ENCODE data around the gene TSFM.

The TSFM gene

DNA sequence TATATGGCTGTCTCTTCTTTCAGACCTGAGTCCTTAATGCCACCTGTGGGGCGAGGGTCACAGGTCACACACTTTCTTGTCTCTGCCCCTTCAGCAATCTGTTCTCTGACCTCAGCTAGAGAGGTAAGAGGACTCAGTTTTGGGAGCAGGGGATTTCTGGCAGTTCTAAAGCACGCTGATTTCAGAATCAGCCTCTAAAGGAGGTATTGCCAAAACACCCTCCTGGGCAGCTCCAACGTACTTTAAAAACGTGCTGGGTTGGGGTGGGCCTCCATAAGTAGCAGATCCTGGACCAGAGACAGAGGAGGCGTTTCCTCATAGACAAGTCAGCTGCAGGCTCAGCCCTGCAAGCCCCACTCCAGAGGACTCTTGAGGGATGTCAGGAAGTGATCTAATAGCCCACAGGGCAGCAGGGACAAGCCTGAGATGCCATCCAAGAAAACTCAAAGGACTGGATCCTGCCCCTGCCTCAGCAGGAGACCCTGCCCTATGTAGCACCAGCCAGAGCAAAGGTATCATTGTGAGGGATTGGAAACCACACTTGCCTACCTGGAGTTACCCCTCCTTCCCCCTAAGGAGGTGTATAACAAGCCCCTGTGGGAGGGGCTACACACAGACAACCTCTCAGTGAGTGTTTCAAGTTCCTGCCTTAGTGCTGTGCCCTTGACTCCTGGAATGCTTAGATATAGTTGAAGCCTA, 55.4 kb downstream of the TSFM start:
- DNase-seq = no peak

DNA sequence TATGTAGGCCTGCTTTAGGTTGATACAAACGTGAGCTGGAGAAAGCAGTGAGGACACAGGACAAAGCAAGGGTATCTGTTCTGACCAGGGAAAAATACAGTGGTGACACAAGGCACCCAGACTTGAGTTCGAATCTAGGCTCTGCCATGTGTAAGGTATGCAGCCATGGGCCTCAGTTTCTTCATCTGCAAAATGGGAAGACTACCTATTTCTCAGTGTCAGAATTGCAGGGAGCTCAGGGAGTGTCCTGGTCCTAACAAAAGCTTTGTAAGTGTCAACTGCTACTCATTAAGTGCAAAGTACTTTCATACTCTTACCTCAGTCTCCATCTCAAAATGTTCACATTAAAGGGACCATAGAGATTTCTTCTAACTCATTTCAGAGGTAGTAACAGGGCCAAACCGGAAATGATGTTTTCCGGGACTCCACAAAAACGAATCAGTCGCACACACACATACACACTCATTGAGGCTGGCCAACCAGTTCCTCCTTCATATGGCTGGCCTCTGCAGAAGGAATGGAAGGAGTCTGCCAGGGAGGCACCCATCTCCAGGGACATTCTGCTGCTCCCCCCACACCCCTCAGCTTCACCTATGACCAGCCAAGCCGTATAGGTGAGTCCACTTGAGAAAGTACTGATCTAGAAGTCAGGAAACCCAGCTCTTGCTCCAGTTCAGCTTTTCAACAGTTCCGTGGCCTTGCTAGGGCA, 56.2 kb downstream of the TSFM start:
- DNase-seq = no peak

DNA sequence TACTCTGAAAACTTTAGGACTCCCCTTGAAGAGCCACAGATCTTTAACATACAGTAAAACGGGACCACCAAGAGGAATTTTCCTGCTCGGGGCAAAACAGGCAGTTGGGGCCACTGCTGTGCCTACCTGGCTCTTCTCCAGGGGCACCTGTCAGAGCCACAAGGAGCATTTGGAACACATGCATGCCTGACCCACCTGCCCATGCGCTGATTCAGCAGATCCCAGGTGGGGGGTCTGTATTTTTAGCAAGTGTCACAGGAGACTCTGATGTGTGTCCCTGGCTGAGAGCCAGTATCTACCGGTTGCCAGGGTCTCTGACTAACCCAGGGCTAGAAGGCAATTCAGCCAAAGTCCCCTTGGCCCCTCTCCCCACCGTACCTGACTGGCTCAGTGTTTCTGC, 57.4 kb downstream of the TSFM start:
- no peak for DNase-seq

DNA sequence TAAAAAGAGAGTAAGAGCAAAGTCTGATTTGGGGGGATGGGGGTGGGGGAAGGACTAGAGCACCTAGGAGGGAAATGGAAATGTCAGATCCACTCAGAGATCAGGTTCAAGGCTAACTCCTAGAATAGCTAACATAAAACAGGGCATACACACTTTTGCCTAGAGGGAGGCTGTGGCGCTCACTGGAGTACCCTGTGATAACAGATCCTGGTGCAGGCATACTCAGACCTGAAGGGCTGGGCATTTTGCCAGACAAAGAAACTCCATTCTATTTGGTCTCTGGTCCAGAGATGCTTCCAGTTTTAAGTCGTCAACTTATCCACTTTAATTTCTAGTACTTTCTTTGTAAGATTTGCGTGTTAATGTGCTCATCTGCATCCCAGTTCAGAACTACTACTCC, 58.1 kb downstream of the TSFM start:
- no peak for DNase-seq

DNA sequence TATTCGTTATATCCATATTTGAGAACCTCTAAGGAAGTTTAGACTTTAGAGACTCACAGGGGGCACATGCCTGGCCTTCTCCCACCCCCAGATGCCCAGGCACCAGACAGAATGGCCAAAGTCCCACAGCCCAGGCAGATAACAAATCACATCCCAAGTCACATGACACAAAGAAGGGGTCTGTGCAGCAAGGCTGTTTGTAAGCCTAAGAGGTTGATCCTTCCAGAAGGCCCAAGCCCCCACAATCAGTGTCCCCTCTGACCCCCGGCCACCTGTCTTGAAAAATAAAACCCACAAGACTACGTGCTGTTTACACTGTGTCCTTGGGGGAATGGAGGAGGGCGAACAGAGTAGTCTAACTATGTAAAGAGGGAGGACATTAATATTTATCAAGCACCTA, 58.9 kb downstream of the TSFM start:
- DNase-seq = no peak

DNA sequence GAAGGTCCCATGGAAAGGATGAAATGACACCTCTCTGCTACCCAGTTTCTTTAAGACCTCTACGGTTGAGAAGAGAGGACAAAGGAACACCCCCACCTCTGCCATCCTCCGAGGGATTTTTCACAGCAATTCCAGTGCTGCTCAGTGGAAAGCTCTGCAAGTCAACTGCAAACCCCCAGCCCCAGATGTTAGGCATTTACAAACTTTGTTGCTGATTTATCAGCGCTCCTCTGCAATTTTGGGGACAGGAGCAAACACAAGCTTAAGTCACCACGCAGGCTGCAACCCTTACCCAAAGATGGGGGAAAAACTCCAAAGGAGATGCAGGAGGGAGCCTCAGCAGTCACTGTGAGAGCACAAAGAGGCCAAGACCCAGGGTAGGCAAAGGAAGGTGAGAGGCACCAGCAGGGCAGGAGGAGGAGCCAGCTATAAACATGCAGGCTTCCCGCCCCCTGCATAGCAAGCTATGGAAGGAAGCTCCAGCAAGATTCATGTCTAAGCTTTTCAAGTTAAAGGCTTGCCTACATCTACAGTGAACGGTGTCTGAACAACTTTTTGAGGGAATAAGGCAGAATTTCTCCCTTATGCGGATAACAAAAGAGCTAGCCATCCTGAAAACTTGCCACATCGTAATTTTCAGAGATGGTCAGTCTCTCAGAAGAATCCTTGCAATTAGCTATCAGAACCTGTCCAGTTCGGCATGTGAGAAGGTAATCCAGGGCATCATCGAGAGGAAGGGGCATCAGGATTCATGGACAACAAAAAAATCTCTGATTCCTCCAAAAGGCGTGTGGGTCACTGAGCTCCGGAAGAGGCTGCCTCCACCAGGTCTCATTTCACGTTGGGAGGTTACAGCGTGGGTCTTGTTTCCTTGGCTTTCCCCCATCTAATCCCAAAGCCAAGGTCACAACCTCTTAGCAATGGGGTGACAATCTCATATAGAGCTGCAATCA, 60.0 kb downstream of the TSFM start:
- no peak for DNase-seq

DNA sequence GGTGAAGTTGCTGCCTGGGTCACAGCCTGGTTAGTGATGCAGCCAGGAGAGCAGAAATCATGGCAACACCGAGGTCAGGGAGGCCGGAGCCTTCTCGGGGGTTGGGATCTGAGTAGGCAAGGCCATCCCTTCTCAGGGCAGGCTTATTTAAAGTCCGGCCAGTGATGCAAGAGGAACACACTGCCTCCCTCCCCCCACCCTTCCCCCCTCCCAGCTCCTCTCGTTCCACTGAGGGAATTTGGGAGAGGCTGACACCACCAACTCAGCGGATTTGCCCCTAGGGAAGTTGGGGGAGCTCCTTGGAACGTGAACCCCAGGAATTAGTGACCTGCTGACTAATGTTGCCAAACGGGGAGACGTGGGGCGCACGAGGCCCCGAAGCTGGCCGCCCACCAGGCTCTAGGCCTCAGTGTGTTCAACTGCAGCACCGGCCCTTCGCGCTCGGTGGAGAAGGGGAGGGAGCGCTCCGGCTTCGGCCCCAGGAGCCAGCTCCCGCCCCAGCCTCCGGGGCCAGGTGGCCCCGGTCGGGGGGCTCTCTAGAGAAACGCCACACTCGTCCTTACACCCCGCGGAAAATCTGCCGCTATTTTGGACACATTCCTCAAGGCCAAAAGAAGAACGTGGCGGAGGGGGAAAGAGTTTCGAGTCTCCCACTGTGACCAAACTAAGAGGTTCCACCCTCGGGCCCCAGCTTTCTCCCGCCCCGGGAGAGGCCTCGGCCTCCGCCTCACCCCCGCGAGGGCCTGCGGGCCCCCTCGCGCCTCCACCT, 62.3 kb downstream of the TSFM start:
- no peak for DNase-seq

DNA sequence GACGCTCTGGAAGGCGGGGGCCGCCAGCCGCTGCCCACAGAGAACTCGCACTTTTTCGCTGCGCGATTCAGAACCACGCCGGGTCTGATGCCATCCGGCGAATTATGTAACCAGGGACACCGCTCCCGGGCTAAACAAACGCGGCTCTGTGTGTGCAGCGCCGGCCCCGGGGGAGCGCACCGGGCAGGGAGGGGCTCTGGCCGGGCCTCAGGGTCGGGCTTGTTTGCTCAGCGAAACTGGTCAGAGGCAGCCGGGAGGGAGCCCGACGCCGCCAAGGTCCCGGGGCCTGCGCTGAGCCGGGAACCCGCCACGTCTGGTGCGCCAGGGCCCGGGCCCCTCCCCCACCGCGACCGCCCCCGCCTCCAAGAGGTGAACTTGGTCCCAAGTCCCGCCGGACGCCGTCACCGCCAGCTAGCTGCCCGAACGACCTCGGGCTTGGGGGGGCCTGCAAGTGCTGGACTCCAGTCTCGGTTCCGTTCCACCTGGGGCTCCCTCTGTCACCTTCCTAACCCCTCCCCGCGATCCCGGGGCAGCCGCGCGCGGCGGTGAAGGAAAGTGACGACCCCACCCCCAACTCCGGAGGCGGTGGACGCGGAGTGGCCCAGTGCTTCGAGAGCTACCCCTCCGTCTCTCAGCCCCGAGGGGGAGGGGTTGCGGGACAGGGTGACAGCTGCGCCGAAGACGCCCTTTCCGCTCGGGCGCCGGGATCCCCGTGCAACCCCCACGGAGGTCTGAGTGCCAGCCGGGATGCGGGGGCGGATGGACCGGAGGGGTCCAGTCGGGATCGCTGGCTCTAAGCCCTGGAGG, 63.1 kb downstream of the TSFM start:
- DNase-seq = peak; percentile 40

DNA sequence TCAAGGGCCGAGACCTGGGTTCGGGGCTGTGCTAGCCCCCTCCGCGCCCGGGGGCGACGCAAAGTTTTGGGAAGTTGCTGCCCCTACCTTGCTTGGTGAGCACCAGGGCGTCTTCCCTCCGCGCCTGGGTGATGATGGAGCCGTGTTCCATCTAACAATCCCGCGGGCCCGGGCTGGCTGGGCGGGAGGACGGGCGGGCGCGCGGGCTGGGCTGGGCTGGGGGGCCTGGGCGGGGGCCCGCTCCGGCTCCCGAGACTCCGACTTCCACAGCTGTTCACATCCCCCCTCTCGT, 63.6 kb downstream of the TSFM start:
- peak; percentile 29 for DNase-seq

DNA sequence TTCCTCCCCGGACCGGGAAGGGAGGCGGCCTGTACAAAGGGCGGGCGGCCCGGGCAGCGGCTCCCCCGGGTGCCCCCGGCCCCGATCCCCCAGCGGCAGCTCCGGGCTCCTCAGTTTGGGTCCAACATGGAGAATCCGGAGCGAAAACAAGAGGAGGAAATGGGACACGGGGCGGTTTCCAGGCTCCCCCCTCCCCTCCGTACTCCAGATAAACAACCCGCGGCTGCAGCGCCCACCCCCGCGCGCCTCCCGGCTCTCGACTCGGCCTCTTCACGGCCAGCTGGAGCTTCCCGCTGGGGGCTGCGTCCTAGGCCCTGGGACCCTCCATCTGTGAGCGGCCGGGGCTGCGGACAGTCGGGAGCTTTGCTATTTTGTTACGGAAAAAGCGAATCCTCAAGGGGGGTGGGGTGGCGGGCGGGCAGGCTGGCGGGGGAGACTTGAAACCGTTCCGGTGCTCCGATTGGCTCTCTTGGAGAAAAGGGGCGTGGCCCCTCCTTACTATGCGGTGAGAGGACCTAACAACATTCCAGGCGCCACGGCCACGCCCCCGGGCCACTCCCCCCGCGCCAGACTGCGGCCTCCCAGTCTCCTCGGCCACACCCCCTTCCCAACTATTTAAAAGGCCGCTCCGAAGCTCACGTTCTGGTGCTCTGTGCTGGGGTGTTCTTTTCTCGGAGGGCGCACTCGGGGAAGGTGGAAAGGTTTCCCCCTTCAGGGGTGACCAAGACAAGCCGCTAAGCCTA, 64.2 kb downstream of the TSFM start, which contains the start of gene CTDSP2:
CTDSP2 (minus strand) TSS at position 153 of the 743 bp plus-strand sequence. CDS start 294 bp downstream, outside the sequence.
- peak; percentile 80 for DNase-seq
